Sigmoid colon (tissue), 4 donors: ENCODE results near the gene DLG1.

Experiments
- EP300 ChIP-seq, 4 donors: sonication (generic); formaldehyde crosslinking; IDR thresholded peaks; one replicate each; pipeline ENCODE4 v1.6.1; 2017; ENCODE audit warnings: antibody characterized with exemption in 4 of 4
- POLR2A ChIP-seq, 2 donors: fragments of 450-650 bp; IDR thresholded peaks; one replicate each; pipeline ENCODE4 v1.6.1; 2016; ENCODE audit warnings: antibody characterized with exemption in 2 of 2, mild to moderate bottlenecking in 2 of 2, moderate library complexity in 2 of 2
- TF ChIP-seq, protein P1 (sequence below), 4 experiments: fragments of 450-650 bp in 3 of 4; fragments of 200-600 bp in 1 of 4; IDR thresholded peaks; one replicate each; pipeline ENCODE4 v1.5.1; 2016 to 2019; ENCODE audit warnings: antibody characterized with exemption in 4 of 4, mild to moderate bottlenecking in 3 of 4, moderate library complexity in 2 of 4

DNA sequence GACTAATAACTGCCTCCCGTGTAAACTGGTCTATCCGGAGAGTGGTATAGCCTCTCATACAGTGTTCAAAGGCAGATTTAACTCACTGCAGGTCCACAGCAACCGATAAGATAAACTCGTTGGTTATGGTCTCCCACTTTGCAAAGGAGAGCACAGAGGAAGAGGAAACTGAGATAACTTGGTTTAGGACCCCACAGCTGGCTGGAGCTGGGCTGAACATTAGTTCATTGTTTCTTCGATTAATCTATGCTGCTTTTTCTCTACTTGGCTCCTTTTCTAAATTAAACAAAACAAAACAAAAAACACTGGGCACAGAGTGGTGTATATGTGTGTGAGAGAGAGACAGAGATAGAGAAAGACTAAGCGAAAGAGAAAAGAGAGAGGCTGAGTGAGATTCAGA lies 5.0 kb upstream of the DLG1 start:
- TF ChIP-seq, protein P1, sequence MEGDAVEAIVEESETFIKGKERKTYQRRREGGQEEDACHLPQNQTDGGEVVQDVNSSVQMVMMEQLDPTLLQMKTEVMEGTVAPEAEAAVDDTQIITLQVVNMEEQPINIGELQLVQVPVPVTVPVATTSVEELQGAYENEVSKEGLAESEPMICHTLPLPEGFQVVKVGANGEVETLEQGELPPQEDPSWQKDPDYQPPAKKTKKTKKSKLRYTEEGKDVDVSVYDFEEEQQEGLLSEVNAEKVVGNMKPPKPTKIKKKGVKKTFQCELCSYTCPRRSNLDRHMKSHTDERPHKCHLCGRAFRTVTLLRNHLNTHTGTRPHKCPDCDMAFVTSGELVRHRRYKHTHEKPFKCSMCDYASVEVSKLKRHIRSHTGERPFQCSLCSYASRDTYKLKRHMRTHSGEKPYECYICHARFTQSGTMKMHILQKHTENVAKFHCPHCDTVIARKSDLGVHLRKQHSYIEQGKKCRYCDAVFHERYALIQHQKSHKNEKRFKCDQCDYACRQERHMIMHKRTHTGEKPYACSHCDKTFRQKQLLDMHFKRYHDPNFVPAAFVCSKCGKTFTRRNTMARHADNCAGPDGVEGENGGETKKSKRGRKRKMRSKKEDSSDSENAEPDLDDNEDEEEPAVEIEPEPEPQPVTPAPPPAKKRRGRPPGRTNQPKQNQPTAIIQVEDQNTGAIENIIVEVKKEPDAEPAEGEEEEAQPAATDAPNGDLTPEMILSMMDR (IDR thresholded peaks at IDR 0.05): no peak
- TF ChIP-seq POLR2A (IDR thresholded peaks at IDR 0.05) (no peak), EP300 (IDR thresholded peaks at IDR 0.05) (no peak)
